ENCODE measurements around the gene ECM2. TPM values are rescaled to one million over a fixed set of nuclear protein-coding genes. Genes with fewer than 3 reads are reported as not detected.

ECM2 gene
- total RNA-seq, 1 experiment from 2014 or later = not detected

GRCh38 chr9:92545002-92545510 lies 9.3 kb upstream of the ECM2 start:
- Histone ChIP-seq H3K4me2 (ENCODE audit: insufficient read depth, insufficient read length, low read length) (no peak overlapping the region), H4K5ac (ENCODE audit: insufficient read length, low read depth, low read length) (no peak overlapping the region), H3K9ac (ENCODE audit: extremely low read depth, insufficient read length, low read length) (no peak overlapping the region), H2BK20ac (ENCODE audit: low read depth, low read length, poor library complexity, severe bottlenecking) (no peak overlapping the region), H3K27ac (ENCODE audit: insufficient read length, low read depth, low read length) (no peak overlapping the region), H4K20me1 (ENCODE audit: control insufficient read depth, insufficient read depth, insufficient read length) (no peaks in the 10 kb centered on the region), H3K18ac (ENCODE audit: insufficient read length, low read depth, low read length) (no peak overlapping the region), H2BK15ac (ENCODE audit: low read depth, low read length) (no peak overlapping the region), H2BK12ac (ENCODE audit: insufficient read length, low read depth, low read length) (no peak overlapping the region), H4K91ac (ENCODE audit: insufficient read length, low read depth, low read length) (no peak overlapping the region), H3K14ac (ENCODE audit: insufficient read depth, low read length) (no peak overlapping the region), H3K79me2 (ENCODE audit: insufficient read depth, low read length) (no peaks in the 10 kb centered on the region), H3K4me1 (ENCODE audit: insufficient read depth, low read length) (no peaks in the 10 kb centered on the region), H3K9me3 (ENCODE audit: control insufficient read depth, low read depth, low read length) (no peaks in the 10 kb centered on the region), H3K4ac (ENCODE audit: low read depth, low read length) (no peak overlapping the region), H4K8ac (replicated peaks; ENCODE audit: insufficient read length, low read depth, low read length) (no peak overlapping the region), H2BK120ac (ENCODE audit: low read depth, low read length, poor library complexity, severe bottlenecking) (no peak overlapping the region), H2AK5ac (ENCODE audit: insufficient read length, low read length) (no peak overlapping the region), H3K23ac (ENCODE audit: insufficient read length, low read depth, low read length) (no peak overlapping the region), H3T11ph (ENCODE audit: low read length) (no peak overlapping the region), H2BK5ac (ENCODE audit: insufficient read length, low read length) (no peak overlapping the region), H3K79me1 (ENCODE audit: insufficient read depth, low read depth, low read length, poor library complexity, severe bottlenecking) (no peaks in the 10 kb centered on the region), H3K56ac (ENCODE audit: insufficient read length, low read depth, low read length) (no peak overlapping the region), H3K27me3 (ENCODE audit: insufficient read depth, low read length) (no peaks in the 10 kb centered on the region), H2AFZ (ENCODE audit: low read length) (no peak overlapping the region), H3K23me2 (ENCODE audit: insufficient read length, low read depth, low read length, poor library complexity, severe bottlenecking) (no peaks in the 10 kb centered on the region)
- no CpG with 5 or more reads among the region's 33 CpGs for WGBS (ENCODE audit: extremely low coverage, insufficient read length, low lambda C conversion rate)
- H3K4me1 Mint-ChIP-seq = no peaks in the 10 kb centered on the region
- peaks cover 0 to 2% of the 10 kb centered on the region in 2 experiments; a peak in 1 of 5 replicates for H3K9me3 Mint-ChIP-seq
- TF ChIP-seq CTCF (conservative IDR thresholded peaks at IDR 0.05) = no peak
- peaks cover 0 to 7% (median 0%) of the 10 kb centered on the region in 3 experiments; a peak in 1 of 7 replicates for H3K36me3 Mint-ChIP-seq (ENCODE audit: insufficient read depth in 1 of 3, low read depth in 3 of 3)
- no peak overlapping the region for H3K4me3 Mint-ChIP-seq
- no peaks in the 10 kb centered on the region for H3K27me3 Mint-ChIP-seq (ENCODE audit: low read depth)
- no peak for DNase-seq
- no peak overlapping the region for H3K27ac Mint-ChIP-seq
